OCI-LY1 (cell line): ENCODE results near the gene PET117.

Experiments
- H2AFZ ChIP-seq: fragments of 200-600 bp; sonication (generic), shearing (Covaris generic); 2 replicates; pipeline ENCODE4 v1.6.0; 2014; ENCODE audit warnings: antibody characterized with exemption, mild to moderate bottlenecking, low read length
- H3F3A ChIP-seq: fragments of 200-600 bp; sonication (generic), shearing (Covaris generic); 2 replicates; pipeline ENCODE4 v1.6.0; 2014; ENCODE audit warnings: mild to moderate bottlenecking, antibody characterized with exemption, low read length, moderate library complexity; ENCODE audit not compliant: insufficient read depth
- H3K27ac ChIP-seq: fragments of 200-600 bp; sonication (generic); 2 replicates; pipeline ENCODE4 v1.5.1; 2014; ENCODE audit warnings: low read length, mixed run types, mild to moderate bottlenecking, low read depth; ENCODE audit not compliant: poor library complexity, severe bottlenecking
- H3K27me3 ChIP-seq: fragments of 200-600 bp; sonication (generic); 2 replicates; pipeline ENCODE4 v1.6.0; 2014; ENCODE audit warnings: antibody characterized with exemption, mild to moderate bottlenecking, low read length, moderate library complexity; ENCODE audit not compliant: insufficient read depth
- H3K36me3 ChIP-seq: fragments of 200-600 bp; sonication (generic); 2 replicates; pipeline ENCODE4 v1.6.1; 2014; ENCODE audit warnings: mild to moderate bottlenecking, antibody characterized with exemption, low read length, moderate library complexity, mixed read lengths; ENCODE audit not compliant: insufficient read depth
- H3K4me1 ChIP-seq: fragments of 200-600 bp; sonication (generic); 2 replicates; pipeline ENCODE4 v1.5.1; 2014; ENCODE audit warnings: mild to moderate bottlenecking, low read length, moderate library complexity; ENCODE audit not compliant: insufficient read depth, severe bottlenecking
- H3K4me2 ChIP-seq: fragments of 200-600 bp; sonication (generic), shearing (Covaris generic); 2 replicates; pipeline ENCODE4 v1.6.1; 2014; ENCODE audit warnings: low read length
- H3K4me3 ChIP-seq: fragments of 200-600 bp; sonication (generic); 2 replicates; pipeline ENCODE4 v1.5.1; 2014; ENCODE audit warnings: low read length, low read depth, mild to moderate bottlenecking, mixed read lengths; ENCODE audit not compliant: poor library complexity, severe bottlenecking
- H3K79me2 ChIP-seq: fragments of 200-600 bp; shearing (Covaris generic); 2 replicates; pipeline ENCODE4 v1.6.1; 2016; ENCODE audit warnings: mixed run types, low read length, mixed read lengths; ENCODE audit not compliant: insufficient read depth
- H3K9ac ChIP-seq: fragments of 200-600 bp; sonication (generic), shearing (Covaris generic); 2 replicates; pipeline ENCODE4 v1.6.1; 2014; ENCODE audit warnings: mild to moderate bottlenecking, low read length, mixed read lengths
- H3K9me2 ChIP-seq: fragments of 200-600 bp; sonication (generic), shearing (Covaris generic); 2 replicates; pipeline ENCODE4 v1.6.1; 2014; ENCODE audit warnings: low read depth, mild to moderate bottlenecking, low read length, mixed read lengths
- H3K9me3 ChIP-seq: fragments of 200-600 bp; shearing (Covaris generic); 2 replicates; pipeline ENCODE4 v1.6.1; 2014; ENCODE audit warnings: low read length, mixed read lengths
- H4K20me1 ChIP-seq: fragments of 200-600 bp; sonication (generic), shearing (Covaris generic); 2 replicates; pipeline ENCODE4 v1.6.0; 2016; ENCODE audit warnings: mild to moderate bottlenecking, low read length; ENCODE audit not compliant: insufficient read depth
- CTCF ChIP-seq: fragments of 200-600 bp; sonication (generic), shearing (Covaris generic); IDR thresholded peaks from 2 replicates; pipeline ENCODE4 v1.5.1; 2017; ENCODE audit warnings: mild to moderate bottlenecking, antibody characterized with exemption, low read length, moderate library complexity, mixed read lengths
- EZH2 ChIP-seq: fragments of 200-600 bp; sonication (generic), shearing (Covaris generic); IDR thresholded peaks from 2 replicates; pipeline ENCODE4 v1.8.0; 2017; ENCODE audit warnings: borderline replicate concordance, mixed run types, mild to moderate bottlenecking, antibody characterized with exemption, low read length, moderate library complexity, mixed read lengths

PET117 gene

GRCh38 chr20:18133962-18134361, 3.7 kb upstream of the PET117 start:
- Histone ChIP-seq H3K27me3 (no peaks in the 10 kb centered on the region; the same call in 1 of the 2 replicates), H3K4me3 (no peak overlapping the region), H3K9me3 (no peaks in the 10 kb centered on the region), H3K4me1 (peaks cover 10% of the 10 kb centered on the region), H4K20me1 (no peaks in the 10 kb centered on the region), H3K9me2 (no peaks in the 10 kb centered on the region), H3K36me3 (no peaks in the 10 kb centered on the region; the same call in 1 of the 2 replicates), H3K27ac (no peak overlapping the region), H3K9ac (no peak overlapping the region), H2AFZ (no peak overlapping the region), H3K79me2 (peaks cover 9% of the 10 kb centered on the region), H3K4me2 (no peak overlapping the region), H3F3A (no peaks in the 10 kb centered on the region)
- TF ChIP-seq CTCF (no peak), EZH2 (no peak)

GRCh38 chr20:18138266-18138582, 561 bp downstream of the PET117 start:
- no peaks in the 10 kb centered on the region for H3K9me2 ChIP-seq
- H3K36me3 ChIP-seq = peaks cover 16% of the 10 kb centered on the region
- H3F3A ChIP-seq = no peaks in the 10 kb centered on the region
- no peak overlapping the region for H2AFZ ChIP-seq
- H3K79me2 ChIP-seq = peaks cover 18% of the 10 kb centered on the region
- H3K4me3 ChIP-seq = peak overlapping the region; percentile 93
- peak overlapping the region; percentile 97 for H3K9ac ChIP-seq
- no peaks in the 10 kb centered on the region for H3K27me3 ChIP-seq
- H3K4me1 ChIP-seq = peaks cover 24% of the 10 kb centered on the region
- H3K4me2 ChIP-seq = peak overlapping the region; percentile 98
- no peaks in the 10 kb centered on the region for H3K9me3 ChIP-seq
- peak overlapping the region; percentile 44 for H3K27ac ChIP-seq
- no peaks in the 10 kb centered on the region; the same call in 1 of the 2 replicates for H4K20me1 ChIP-seq
- no peak for TF ChIP-seq EZH2
- no peak for TF ChIP-seq CTCF

- Histone ChIP-seq H3F3A (no peaks in the 10 kb centered on the region), H3K27me3 (no peaks in the 10 kb centered on the region), H3K79me2 (peaks cover 18% of the 10 kb centered on the region), H3K9me3 (no peaks in the 10 kb centered on the region), H3K4me1 (peaks cover 24% of the 10 kb centered on the region), H3K36me3 (peaks cover 18% of the 10 kb centered on the region), H3K9ac (peak overlapping the region; percentile 97), H3K27ac (peak overlapping the region; percentile 44), H2AFZ (no peak overlapping the region), H3K4me2 (peak overlapping the region; percentile 98), H3K9me2 (no peaks in the 10 kb centered on the region), H3K4me3 (peak overlapping the region; percentile 93), H4K20me1 (no peaks in the 10 kb centered on the region; the same call in 1 of the 2 replicates)
- TF ChIP-seq CTCF (no peak), EZH2 (no peak)
Observed at GRCh38 chr20:18138639-18139583, 1.2 kb downstream of the PET117 start.
